OCI-M2 (cell line): Measurements from ENCODE around the gene MICU2.

ENCODE experiments used
- DNase-seq: peaks from one replicate; lab custom pipeline; 2025; ENCODE audit not compliant: unreplicated experiment; lab: John Stamatoyannopoulos, UW

The MICU2 gene, protein sequence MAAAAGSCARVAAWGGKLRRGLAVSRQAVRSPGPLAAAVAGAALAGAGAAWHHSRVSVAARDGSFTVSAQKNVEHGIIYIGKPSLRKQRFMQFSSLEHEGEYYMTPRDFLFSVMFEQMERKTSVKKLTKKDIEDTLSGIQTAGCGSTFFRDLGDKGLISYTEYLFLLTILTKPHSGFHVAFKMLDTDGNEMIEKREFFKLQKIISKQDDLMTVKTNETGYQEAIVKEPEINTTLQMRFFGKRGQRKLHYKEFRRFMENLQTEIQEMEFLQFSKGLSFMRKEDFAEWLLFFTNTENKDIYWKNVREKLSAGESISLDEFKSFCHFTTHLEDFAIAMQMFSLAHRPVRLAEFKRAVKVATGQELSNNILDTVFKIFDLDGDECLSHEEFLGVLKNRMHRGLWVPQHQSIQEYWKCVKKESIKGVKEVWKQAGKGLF

GRCh38 chr13:21603531-21604448 lies at the start of gene MICU2:
TSS of gene MICU2 (minus strand) at chr13:21604170. CDS start at chr13:21604148, 22 bp downstream.
- peak; percentile 58 for DNase-seq

DNA sequence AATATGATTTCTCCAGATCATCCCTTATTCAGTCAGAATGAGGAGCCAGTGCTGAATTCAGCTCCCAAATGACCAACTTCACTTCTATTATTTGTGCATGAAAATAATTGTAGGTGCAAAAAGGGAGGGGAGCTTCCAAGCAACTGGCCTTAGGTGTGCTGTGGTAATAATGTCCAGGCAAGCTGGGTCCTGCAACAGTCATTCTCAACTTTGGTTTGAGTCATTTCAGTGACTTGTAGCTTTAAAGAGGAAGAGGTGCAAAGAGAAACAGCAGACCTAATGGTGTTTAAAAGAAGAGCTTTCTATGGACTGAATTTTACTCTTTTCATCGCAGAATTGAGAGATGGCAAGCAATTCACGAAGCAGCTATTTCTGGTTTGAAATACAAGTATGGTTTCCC lies 37.7 kb upstream of the MICU2 start:
- no peak for DNase-seq

GRCh38 chr13:21639561-21639960 lies 35.6 kb upstream of the MICU2 start:
- DNase-seq = no peak

- DNase-seq = no peak
Measured at GRCh38 chr13:21638319-21639282, 34.6 kb upstream of the MICU2 start.

DNA sequence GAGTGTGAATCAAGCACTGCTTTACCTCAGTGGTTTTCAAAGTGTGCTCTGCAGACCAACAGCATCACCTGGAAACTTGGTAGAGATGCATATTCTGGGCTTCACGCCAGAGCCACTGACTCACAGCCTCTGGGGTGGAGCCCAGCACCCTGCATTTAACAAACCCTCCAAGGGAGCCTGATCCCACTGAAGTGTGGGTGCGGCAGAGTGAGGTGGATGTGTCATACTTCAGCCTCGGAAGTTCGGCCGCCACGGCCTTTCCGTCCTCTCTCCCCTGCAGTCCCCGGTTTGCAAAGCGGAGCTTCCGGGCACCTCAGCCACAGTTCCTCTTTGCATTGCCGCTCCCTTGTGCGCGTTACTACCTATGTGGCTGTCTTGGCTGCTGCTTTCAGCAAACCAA lies 33.3 kb upstream of the MICU2 start:
- DNase-seq = no peak

DNA sequence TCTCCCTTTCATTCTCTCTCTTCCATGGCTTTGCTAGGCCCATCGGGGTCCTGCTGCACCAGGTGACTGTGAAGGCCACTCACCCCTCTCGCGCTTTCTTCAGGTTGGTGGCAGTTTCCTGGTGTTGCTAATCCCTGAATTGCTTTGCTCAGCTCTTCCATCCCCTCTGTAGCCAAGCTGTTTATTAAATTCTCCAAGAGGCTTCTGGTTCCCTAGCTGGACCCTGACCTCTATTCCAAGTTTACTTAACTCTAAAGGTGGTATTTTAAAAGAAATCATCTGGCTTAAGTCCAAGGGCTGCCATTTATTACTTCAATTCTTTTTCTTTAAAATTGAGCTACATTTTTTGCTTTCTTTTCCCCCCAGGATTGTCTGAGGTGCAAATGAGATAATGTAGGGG lies 32.7 kb upstream of the MICU2 start:
- no peak for DNase-seq

GRCh38 chr13:21632196-21632595 lies 28.2 kb upstream of the MICU2 start:
- no peak for DNase-seq

DNA sequence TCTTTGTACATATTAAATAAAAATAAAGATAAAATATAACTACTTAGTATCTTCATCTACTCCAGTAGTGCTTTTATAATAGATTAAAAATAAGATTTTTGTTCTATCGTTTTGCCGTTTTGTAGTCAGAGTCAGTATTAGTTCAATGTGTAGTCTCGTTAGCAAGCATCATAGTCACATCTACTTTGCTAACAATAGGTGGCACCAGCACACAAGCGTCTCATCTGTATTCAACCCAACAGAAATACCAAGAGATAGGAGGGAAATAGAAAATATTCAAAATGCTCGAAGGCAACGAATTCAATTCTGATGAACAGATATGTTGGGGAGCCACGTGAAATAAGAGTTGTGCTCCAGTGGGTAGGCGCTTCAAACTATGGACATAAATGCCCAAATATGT lies 21.4 kb upstream of the MICU2 start:
- DNase-seq = no peak

DNA sequence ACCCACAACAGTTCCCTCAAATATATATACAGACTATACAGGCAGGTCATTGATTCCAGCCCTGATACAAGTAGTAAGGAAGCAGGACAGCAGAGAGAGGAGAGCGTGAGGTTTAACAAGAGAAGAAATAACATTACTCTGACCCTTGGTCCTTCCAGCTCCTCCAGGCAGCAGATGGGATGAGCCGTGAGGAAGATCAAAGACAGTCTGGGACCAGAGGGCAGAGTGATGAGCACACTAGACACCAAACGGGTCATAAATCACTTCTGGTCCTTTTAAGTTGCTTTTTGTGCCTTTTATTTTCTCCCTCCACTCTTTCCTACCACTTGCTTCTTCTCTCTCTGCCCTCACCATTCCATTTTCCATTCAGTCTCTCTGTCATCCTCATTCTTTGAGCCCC lies 16.9 kb upstream of the MICU2 start:
- DNase-seq = no peak

GRCh38 chr13:21619633-21620220 lies 15.8 kb upstream of the MICU2 start:
- no peak for DNase-seq

DNA sequence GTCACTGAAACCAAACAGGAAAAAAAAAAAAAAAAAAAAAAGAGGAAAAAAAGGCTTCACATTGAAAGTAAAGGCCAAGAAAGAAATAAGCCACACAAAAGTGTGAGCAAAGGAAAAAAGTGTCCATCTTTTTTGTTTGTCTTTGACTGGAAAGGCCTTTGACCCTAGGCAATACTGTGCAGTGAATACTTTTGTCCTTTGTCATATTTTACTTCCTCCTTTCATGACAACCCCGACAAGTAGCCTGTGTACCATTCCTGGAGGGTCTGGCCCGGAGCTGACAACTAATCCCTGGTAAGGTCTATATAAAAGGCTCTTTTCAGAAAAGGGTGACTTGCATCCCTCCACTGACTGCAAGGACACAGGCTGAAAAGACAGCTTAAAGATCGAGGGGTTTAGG lies 12.9 kb upstream of the MICU2 start:
- DNase-seq = no peak

DNA sequence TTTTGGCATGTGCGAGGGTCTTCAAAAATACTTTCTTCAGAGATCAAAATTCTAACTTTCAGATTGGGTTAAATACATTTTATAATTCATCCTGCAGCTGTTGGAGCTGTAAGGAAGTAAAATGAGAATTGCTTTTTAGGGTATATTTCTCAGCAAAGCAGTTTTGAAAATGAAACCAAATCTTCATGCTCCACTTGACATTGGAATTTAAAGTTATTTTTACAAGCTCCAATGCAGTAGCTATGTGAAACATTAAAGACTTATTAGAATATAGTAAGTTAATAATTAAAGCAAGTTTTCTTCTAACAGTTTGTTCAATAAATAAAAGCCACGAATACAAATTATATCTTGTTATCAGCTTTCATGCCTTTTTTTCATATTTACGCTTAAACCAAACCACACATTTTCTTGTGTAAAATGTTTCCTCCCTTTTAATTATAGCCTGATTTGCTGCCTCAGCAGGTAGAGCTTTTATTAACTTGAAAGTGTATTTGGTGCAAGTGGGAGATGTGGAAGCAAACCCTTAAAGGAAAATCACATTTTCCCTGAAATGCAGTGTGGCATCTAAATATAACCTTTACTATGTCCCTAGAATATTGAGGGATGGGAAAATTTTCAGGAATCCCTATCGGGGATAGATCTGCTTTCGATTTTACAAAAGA lies 12.4 kb upstream of the MICU2 start:
- DNase-seq = no peak

GRCh38 chr13:21615427-21615826 lies 11.5 kb upstream of the MICU2 start:
- DNase-seq = no peak

GRCh38 chr13:21613791-21614190 lies 9.8 kb upstream of the MICU2 start:
- DNase-seq = no peak

DNA sequence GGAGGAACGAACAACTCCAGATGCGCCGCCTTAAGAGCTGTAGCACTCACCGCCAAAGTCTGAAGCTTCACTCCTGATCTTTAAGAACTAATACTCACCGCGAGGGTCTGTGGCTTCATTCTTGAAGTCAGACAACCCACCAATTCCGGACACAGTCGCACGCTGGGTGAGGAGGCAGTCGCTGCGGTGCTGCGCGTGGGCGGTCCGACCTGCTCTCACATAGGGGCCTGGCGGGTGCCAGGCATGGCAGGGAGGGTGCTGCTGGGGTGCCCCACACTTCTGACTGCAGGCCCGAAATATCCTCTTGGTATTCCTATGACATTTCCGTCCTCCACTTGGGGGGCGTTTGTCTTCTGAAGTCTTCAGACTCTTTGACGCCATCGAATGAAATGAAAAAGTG lies 7.4 kb upstream of the MICU2 start:
- no peak for DNase-seq

DNA sequence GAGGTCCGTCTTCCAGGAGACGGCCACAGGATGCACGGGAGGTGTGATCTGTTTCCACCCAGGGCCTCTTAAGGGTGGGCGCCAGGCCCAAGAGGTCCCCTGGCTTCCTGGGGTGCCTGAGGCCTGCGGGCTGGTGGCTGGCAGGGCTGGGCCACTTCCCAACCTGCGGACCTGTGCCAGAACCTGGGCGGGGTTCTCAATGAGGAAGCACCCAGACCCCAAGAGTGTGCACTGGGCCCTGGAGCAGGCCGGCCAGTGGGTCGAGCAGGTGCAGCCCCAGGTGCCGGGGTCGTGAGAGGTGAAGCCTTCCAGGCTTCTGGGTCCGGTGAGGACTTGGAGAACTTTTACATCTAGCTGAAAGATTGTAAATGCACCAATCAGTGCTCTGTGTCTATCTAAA lies 6.7 kb upstream of the MICU2 start:
- DNase-seq = no peak

- DNase-seq = no peak
Measured at GRCh38 chr13:21608961-21609360, 5.0 kb upstream of the MICU2 start.

- DNase-seq = no peak
Measured at GRCh38 chr13:21606796-21607195, 2.8 kb upstream of the MICU2 start.

DNA sequence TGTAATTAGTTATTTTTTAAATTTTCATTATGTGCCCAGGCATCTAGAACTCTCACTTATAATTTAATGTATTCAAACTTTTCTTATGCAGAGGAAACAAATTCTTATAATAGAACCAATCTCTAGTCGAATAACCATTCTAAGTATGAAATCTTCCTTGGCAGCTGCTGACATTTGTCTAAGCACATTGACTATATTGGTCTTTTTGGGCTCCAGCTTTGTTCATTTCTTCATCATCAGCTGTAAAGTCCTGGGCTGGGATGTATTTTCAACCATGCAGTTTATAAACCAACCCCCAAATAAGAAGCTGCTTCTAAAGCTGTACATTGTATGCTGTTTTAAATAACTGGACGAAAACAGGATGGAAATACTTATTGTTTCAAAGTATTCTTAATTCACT lies 2.3 kb upstream of the MICU2 start:
- DNase-seq = no peak

DNA sequence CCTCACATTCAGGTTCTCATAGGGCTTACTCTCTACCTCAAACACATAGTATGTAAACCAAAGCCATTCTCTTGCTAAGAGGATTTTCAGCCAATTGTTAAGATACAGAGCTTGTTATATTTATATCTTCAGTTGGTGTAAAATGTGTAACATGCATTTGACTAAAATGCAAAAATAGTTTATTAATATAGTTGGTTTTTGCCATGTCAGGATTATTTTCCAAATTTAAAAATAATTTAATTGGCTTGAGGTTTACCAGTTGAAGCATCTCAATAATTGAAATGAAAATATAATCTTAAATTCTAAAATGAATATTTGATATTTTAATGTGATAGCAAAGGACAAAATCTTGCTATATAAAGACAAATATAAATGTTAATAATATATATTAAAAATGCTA lies 7.2 kb downstream of the MICU2 start:
- DNase-seq = no peak
